Measurements from ENCODE around the gene PNO1.

The PNO1 gene

GRCh38 chr2:68134120-68134519 is 23.6 kb upstream of the PNO1 start:
- H3K4me3 ChIP-seq (ENCODE audit: low read depth, low read length), result no peak overlapping the region
- no peak for TF ChIP-seq CTCF (conservative IDR thresholded peaks at IDR 0.05; ENCODE audit: low read depth, low read length)
- DNase-seq (ENCODE audit: low read depth), result no peak

- TF ChIP-seq CTCF (conservative IDR thresholded peaks at IDR 0.05; ENCODE audit: low read depth, low read length), result no peak
- DNase-seq (ENCODE audit: low read depth), result no peak
- no peak overlapping the region for H3K4me3 ChIP-seq (ENCODE audit: low read depth, low read length)
These were observed 23.1 kb upstream of the PNO1 start for GRCh38 chr2:68134554-68134953.

GRCh38 chr2:68135448-68136320 is 22.0 kb upstream of the PNO1 start:
- no peak for TF ChIP-seq CTCF (conservative IDR thresholded peaks at IDR 0.05; ENCODE audit: low read depth, low read length)
- no peak for DNase-seq (ENCODE audit: low read depth)
- H3K4me3 ChIP-seq (ENCODE audit: low read depth, low read length), result no peak overlapping the region

GRCh38 chr2:68141875-68142274 is 15.8 kb upstream of the PNO1 start:
- no peak for TF ChIP-seq CTCF (conservative IDR thresholded peaks at IDR 0.05; ENCODE audit: low read depth, low read length)
- no peak overlapping the region for H3K4me3 ChIP-seq (ENCODE audit: low read depth, low read length)
- DNase-seq (ENCODE audit: low read depth), result no peak

- no peak for TF ChIP-seq CTCF (conservative IDR thresholded peaks at IDR 0.05; ENCODE audit: low read depth, low read length)
- H3K4me3 ChIP-seq (ENCODE audit: low read depth, low read length), result no peak overlapping the region
- DNase-seq (ENCODE audit: low read depth), result peak; percentile 5
These were observed 6.7 kb upstream of the PNO1 start for GRCh38 chr2:68151037-68151436.

- H3K4me3 ChIP-seq (ENCODE audit: low read depth, low read length), result no peak overlapping the region
- DNase-seq (ENCODE audit: low read depth), result no peak
- TF ChIP-seq CTCF (conservative IDR thresholded peaks at IDR 0.05; ENCODE audit: low read depth, low read length), result no peak
These were observed 4.9 kb upstream of the PNO1 start for GRCh38 chr2:68152681-68153347.

All from choroid plexus epithelial cell (primary cell).